GM12878 (cell line): ENCODE data around the gene RAET1E.

Experiments used
- RBBP5 ChIP-seq: fragments of 200-600 bp; sonication (generic); conservative IDR thresholded peaks from 2 replicates; pipeline ENCODE4 v1.6.1; 2016
- SP1 ChIP-seq: IDR thresholded peaks from one replicate; pipeline ENCODE4 v1.6.1; 2011; ENCODE audit warnings: low read depth, low read length
- TAF1 ChIP-seq: IDR thresholded peaks from 2 replicates; pipeline ENCODE4 v1.6.1; 2011; ENCODE audit warnings: mild to moderate bottlenecking, low read depth, low read length, borderline replicate concordance
- TF ChIP-seq, protein P1 (sequence below): fragments of 450-650 bp; formaldehyde crosslinking; IDR thresholded peaks from 2 replicates; pipeline ENCODE4 v1.4.0; 2022; ENCODE audit warnings: mild to moderate bottlenecking, moderate library complexity
- TF ChIP-seq, protein P2 (sequence below): IDR thresholded peaks from 2 replicates; pipeline ENCODE4 v1.6.1; 2012; ENCODE audit warnings: low read length, inconsistent platforms

DNA sequence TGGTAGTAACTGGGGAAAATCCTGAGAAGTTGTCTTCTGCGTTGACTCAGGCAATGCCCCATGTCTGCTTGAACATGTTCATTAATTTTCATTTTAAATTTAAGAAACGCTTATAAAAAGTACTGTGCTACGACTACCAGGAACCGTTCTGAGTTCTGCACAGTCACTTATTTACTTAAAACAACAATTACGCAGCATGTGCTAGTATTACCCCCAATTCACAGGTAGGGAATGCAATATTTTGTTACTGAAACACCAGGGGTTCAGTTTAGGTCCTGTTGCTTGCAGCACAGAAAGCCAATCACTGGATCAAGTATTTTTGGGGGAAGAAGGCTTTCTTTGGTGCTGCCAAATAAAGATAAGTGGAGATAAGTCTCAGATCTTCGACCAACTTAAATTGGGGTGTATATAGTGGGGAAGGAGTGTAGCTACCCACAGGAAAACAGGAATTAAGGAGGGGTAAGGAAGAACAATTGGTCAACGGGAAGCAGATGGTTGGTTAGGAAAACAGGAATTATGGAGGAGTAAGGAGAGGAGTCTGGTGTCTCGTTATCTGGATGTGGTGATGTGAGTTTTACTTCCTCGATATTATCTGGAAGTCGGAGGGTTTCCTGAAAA is 28.5 kb downstream of the RAET1E start:
- TF ChIP-seq RBBP5 (no peak), TAF1 (no peak), SP1 (no peak)
- TF ChIP-seq, protein P1, sequence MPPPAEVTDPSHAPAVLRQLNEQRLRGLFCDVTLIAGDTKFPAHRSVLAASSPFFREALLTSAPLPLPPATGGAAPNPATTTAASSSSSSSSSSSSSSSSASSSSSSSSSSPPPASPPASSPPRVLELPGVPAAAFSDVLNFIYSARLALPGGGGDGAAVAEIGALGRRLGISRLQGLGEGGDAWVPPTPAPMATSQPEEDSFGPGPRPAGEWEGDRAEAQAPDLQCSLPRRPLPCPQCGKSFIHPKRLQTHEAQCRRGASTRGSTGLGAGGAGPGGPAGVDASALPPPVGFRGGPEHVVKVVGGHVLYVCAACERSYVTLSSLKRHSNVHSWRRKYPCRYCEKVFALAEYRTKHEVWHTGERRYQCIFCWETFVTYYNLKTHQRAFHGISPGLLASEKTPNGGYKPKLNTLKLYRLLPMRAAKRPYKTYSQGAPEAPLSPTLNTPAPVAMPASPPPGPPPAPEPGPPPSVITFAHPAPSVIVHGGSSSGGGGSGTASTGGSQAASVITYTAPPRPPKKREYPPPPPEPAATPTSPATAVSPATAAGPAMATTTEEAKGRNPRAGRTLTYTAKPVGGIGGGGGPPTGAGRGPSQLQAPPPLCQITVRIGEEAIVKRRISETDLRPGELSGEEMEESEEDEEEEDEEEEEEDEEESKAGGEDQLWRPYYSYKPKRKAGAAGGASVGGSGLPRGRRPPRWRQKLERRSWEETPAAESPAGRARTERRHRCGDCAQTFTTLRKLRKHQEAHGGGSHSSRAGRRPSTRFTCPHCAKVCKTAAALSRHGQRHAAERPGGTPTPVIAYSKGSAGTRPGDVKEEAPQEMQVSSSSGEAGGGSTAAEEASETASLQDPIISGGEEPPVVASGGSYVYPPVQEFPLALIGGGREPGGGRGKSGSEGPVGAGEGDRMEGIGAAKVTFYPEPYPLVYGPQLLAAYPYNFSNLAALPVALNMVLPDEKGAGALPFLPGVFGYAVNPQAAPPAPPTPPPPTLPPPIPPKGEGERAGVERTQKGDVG, result no peak
- TF ChIP-seq, protein P2, sequence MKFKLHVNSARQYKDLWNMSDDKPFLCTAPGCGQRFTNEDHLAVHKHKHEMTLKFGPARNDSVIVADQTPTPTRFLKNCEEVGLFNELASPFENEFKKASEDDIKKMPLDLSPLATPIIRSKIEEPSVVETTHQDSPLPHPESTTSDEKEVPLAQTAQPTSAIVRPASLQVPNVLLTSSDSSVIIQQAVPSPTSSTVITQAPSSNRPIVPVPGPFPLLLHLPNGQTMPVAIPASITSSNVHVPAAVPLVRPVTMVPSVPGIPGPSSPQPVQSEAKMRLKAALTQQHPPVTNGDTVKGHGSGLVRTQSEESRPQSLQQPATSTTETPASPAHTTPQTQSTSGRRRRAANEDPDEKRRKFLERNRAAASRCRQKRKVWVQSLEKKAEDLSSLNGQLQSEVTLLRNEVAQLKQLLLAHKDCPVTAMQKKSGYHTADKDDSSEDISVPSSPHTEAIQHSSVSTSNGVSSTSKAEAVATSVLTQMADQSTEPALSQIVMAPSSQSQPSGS, result no peak
